ENCODE data around the gene MED15.
"Not testable (repeated sequence)": the region's sequence is repeated elsewhere in the genome, so short reads cannot be mapped to it uniquely, and the experiment has no call there.

Gene MED15

DNA sequence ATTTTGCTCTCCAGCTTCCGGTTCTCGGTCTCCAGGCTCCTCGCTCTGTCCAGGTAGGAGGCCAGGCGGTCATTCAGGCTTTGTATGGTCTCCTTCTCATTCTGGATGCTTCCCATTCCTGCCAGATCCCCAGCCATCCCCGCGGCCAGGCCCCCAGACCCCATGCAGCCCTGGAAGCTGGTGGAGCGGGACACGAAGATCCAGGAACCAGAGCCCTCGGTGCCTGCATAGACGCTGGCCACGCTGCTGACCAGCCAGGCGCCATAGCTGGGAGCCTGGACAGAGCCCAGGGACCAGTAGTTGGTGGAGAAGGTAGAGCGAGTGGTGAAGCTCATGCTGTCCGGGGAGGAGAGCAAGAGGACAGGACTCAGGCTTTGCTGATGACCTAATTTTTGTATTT is 23.6 kb upstream of the MED15 start:
- no peak for DNase-seq

DNA sequence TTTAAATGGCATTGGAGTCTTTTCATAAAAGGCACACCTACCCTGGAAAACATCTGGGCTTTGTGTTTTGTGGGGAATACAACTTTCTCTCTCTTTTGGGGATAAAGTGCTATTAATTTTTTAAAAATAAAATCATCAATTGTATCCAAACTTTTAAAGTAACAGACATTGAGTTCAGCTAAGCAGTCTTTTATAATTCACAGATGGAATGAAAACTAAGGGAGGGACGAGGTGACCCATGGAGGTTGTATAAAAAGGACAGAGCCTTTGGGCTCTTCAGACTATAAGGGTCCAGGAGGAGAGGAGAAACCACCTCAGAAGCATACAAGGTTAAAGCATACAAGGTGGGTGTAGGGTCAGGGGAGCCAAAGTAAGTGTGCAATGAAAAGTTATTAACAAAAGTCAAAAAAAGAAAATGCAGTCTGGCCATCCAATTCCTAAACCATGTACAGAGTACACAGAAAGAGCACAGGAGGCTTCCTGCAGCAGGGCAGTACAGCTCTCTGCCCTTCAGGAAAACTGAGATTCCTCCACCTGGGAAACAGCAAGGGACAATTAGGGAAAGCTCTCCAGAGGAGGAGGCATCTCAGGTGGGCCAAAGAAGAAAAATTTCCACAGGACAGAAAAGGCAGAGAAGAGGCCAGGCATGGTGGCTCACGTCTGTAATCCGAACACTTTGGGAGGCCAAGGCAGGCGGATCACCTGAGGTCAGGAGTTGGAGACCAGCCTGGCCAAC is 22.3 kb upstream of the MED15 start:
- DNase-seq: no peak

DNA sequence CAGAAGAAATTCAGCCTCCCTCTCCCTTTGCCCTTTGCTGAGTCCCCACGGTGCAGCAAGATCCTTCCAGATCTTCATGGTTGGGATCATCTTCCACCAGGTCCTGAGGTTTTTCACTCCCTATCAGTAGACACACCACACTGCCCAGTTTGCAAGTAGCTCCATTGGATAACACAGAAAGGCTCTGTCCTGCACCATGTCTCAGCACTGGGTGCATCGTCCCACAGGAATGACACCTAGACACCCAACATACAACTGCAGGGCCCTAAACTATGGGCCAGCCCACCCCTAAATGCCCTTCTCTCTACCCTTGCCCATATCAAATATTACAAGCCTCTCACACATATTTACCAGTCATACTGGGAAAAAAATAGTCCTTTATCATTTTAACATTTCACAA is 21.2 kb upstream of the MED15 start:
- DNase-seq: no peak

- no peak for DNase-seq
Observed at GRCh38 chr22:20487715-20488114, 19.7 kb upstream of the MED15 start.

DNA sequence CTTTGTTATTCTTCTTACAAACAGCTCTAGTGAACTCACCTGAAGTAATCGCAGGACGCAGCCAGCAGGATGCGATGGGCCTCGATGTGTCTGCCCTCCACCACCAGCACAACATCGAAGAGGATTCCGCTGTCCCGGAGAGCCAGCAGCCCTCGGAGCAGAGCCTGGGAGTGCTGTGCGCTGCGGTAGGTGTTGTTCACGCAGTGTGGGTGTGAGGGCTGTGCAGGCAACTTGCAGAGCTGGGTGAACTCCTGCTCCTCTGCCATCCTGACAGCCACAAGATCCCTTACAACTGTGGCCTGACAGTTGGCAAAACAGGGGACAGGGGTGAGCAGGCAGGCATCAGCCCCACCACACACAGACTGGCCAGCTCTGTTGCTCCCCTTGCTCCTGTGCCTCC is 18.5 kb upstream of the MED15 start:
- DNase-seq: no peak

DNA sequence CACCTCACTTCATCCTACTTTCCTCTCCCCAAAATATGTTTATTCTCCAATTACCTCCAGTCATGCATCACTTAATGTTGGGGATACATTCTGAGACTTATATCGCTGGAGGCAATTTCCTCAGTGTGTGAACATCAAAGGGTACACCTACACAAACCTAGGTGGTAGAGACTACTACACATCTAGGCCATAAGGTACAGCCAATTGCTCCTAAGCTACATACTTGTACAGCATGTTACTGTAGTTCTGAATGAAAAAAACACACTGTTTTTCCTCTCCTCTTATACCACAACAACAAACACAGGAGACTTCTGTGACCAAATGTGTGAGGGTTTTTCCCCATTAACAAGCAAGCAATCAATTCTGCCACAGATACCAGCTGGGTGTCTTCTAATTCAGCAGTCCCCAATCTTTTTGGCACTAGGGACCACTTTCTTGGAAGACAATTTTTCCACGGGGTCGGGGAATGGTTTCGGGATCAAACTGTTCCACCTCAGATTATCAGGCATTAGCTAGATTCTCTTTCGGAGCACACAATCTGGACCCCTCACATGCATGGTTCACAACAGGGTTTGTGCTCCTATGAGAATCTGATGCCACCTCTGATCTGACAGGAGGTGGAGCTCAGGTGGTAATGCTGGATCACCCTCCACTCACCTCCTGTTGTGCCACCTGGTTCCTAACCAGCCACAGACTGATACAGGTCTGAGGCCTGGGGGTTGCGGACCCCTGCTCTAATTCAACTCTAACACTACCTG is 17.0 kb upstream of the MED15 start:
- no peak for DNase-seq

DNA sequence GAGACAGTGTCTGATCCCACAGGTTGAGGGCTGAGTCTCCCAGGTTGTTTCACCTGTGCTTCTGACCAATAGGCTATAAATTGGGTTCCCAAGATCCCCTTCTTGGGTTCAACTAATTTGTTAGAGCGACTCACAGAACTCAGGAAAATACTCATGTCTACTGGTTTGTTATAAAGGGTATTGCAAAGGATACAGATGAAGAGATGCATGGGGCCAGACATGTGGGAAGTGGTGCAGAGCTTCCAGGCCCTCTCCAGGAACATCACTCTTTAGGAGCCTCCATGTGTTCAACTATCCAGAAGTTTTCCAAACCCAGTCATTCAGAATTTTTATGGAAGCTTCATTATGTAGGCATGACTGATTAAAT is 16.5 kb upstream of the MED15 start:
- DNase-seq: no peak

GRCh38 chr22:20491346-20491745 is 16.1 kb upstream of the MED15 start:
- no peak for DNase-seq

GRCh38 chr22:20494978-20495860 is 12.2 kb upstream of the MED15 start, which contains the start of gene KLHL22:
Gene KLHL22 (minus strand): TSS chr22:20495795. CDS start chr22:20489211, 6,584 bp downstream.
- DNase-seq: no peak

GRCh38 chr22:20495861-20496681 is 11.3 kb upstream of the MED15 start:
- peak; percentile 81 for DNase-seq

- no peak for DNase-seq
Observed at GRCh38 chr22:20497426-20497825, 10.0 kb upstream of the MED15 start.

DNA sequence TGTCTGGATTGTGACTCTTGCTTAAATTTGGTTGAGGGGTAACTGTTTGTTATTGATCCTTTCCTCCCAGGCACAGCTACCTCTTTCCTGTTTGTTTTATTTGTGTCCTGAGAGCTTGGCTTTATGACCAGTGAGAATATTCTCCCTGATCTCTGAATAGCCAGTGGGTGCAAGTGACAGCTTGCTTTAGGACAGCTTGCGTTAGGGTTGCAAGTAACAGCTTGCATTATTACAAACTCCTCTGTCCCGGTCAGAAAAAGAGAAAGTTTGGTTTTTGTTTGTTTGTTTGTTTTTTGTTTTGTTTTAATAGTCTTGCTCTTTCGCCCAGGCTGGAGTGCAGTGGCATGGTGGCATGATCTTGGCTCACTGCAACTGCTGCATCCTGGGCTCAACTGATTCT is 8.5 kb upstream of the MED15 start:
- no peak for DNase-seq

- DNase-seq: no peak
Observed at GRCh38 chr22:20499769-20500168, 7.6 kb upstream of the MED15 start.

- DNase-seq: no peak
Observed at GRCh38 chr22:20503816-20504215, 3.6 kb upstream of the MED15 start.

GRCh38 chr22:20504293-20504922 is 3.0 kb upstream of the MED15 start:
- not testable (repeated sequence) for DNase-seq

- no peak for DNase-seq
Observed at GRCh38 chr22:20506543-20507252, 712 bp upstream of the MED15 start.

- DNase-seq: not testable (repeated sequence)
Observed at GRCh38 chr22:20508067-20508755, 801 bp downstream of the MED15 start.

DNA sequence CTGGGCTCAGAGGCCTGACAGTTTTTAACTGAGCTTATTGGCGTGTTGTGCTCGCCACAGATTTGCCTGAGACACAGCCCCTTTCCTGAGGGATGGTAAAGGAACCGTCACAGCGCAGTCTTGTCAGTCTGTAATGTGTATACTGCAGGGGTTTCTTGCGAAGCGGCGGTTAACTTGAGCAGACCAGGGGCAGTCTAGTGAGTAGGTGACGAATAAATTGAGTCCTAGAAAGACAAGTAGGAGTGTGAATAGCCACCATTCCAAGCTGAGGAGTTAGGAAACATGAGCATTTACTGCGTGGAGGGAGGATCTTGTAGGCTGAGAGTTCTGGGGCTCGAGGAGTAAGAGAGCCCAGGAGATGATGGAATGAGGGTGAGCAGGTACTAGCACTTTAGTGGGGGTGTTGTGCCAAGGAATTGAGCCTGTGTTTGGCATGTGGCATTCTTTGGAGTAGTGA is 1.4 kb downstream of the MED15 start:
- no peak for DNase-seq

DNA sequence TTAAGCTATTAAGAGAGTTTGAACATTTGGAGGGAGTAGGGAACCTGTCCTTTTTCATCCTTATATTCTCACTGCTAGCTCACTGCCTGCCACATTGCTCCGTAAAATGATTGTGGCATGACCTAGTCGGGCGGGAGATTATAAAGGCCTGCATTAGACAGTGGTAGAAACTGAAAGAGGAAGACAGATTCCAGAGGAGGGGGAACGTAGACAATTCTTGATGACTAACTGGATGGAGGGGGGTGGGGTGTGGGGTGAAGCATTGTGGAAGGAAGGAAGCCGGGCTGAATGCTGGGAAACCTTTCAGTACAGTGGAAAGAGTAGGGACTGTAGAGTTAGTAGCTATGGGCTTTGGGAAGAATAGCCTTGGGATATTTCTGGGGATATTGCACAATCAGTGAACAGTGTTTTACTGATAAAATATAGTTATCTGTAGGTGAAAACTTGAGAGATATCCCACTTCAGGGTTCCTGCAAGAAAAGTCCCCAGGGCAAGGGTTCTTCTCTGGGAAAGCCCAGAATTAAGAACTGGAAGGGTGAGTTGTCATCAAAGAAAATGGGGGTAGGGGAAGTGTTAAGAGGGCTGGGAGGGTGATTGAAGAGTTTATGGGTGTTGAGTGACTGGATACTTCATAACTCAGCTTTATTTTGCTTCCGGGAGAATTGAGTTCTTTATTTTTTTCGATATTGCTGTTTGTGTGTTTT is 2.1 kb downstream of the MED15 start:
- no peak for DNase-seq

Measured in NCI-H446 treated with DMSO at 0.1 percent for 48 hours (cell line).